Measurements from ENCODE around the gene TMEM120A. TPM values are rescaled to one million over a fixed set of nuclear protein-coding genes. Genes with fewer than 3 reads are reported as not detected.

Gene TMEM120A
- polyA plus RNA-seq, 4 donors: 26.0 to 56.8 (median 49.7) TPM

DNA sequence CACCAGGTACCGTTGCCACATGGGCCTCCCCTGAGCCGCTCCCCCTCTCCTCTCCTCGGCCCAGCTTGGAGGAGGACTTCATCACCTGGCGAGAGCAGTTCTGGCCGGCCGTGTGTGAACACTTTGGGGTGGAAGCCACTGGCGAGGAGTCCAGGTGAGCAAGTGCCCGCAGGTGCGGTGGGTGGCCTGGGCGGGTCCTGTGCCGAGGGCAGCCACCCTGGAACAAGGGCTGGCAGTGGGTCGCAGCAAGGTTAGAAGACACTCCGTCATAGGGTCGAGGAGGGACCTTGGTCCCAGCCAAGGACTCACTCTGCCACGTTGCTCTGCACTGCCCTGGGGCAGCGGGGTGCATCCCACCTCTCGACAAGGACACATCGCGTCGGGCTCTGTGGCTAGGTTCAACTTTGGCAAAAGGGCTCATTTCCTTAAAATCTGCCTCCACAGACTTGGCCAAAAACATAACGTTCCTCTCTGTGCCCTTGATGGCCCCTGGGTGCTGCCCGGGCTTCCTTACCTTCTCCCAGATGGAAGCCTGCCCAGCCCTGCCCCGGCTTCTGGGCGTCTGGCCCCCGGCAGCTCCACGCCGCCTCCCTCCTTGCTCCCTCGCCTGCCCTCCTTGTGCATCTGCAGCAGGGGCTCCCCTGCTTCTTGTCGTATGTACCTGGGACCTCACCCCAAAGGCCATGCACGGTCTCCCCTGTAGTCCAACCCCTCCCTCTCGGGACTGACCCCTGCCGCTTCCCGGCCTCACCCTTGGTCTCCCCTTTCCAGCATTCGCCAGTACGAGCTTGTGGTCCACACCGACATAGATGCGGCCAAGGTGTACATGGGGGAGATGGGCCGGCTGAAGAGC is 12.7 kb downstream of the TMEM120A start:
- no peak for DNase-seq (ENCODE audit: low read depth in 4 of 4, low spot score in 3 of 4)

GRCh38 chr7:75981203-75981452 is 13.3 kb downstream of the TMEM120A start:
- DNase-seq (ENCODE audit: low read depth in 4 of 4, low spot score in 3 of 4): no peak

DNA sequence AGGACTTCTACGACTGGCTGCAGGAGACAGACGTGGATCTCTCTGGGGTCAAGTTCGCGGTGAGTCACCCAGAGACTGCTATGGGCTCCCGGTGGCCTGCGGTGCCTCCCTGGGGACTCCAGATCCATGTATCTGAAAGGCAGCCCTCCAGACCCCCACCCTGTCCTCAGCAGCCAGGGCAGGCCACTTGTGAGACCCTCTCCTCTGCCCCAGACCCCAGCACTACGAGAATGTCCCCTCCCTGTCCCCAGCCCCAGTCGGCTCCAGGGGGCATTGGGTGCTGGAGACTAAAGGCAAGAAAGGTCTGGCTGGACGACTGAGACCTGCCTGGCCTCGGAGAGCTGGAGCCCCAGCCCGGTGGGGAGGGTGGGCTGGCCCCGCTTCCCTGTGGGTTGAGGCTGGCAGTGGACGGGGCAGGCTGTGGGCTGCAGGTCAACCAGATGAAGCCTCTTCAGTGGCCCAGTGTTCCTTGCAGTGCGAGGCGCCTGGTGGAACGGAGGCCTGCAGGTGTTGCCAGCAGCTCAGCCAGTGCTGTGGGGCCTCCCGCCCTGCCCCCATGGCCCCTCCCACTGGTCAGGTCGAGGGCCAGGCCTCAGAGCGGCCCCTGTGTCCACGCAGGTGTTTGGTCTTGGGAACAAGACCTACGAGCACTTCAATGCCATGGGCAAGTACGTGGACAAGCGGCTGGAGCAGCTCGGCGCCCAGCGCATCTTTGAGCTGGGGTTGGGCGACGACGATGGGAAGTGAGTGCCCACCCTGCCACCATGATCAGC is 13.8 kb downstream of the TMEM120A start:
- no peak for DNase-seq (ENCODE audit: low read depth in 4 of 4, low spot score in 3 of 4)

- DNase-seq (ENCODE audit: low read depth in 4 of 4, low spot score in 3 of 4): no peak
Observed at GRCh38 chr7:75979759-75980429, 14.5 kb downstream of the TMEM120A start.

DNA sequence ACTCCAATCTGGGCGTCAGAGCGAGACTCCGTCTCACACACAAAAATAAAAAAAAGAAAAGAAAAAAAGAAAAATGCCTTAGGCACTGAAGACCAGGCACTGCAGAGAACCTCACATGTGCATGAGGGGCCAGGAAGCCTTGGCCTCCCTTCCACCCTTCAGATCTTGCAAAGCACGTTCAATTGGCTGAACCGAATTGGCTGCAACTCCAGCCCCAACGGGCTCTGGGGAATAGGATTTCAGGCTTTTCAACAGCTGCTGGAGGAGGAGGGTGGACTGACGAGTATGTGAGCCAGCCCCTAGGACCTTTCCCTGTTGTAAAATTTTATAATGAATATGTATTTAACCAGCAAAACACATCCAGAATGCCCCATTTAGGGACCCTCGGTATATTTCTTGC is 16.7 kb downstream of the TMEM120A start:
- no peak for DNase-seq (ENCODE audit: low read depth in 4 of 4, low spot score in 3 of 4)

GRCh38 chr7:75971961-75972763 is 22.2 kb downstream of the TMEM120A start:
- DNase-seq (ENCODE audit: low read depth in 4 of 4, low spot score in 3 of 4): no peak

DNA sequence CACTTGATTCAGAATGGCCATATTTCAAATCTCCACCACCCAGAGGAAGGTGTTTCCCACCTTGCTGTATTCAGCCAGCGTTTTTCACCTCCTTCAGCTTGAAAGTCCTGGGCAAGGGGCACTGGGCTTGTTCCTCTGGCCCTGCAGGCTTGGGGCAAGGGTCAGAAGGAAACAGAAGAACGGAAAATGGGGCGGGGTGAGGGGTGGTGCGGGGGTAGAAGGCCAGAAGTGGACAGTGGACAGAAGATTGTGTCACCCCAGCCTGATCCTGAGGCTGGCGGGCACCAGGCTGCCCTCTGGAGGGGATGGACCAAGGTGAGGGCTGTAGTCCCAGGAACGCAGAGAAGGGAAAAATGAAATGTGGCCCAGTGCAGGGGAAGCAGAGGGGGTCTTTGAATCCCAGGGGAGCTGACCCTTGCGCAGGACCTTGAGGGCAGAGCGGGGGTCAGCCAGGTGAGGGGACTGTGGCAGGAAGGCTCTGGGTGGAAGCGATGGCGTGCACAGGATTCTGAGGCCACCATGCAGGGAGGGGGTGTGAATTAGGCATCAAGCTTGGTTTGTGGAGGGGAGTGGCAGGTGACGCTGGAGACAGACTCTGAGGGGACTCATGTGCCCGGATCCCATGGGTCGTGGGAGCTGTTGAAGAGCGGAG is 23.0 kb downstream of the TMEM120A start:
- no peak for DNase-seq (ENCODE audit: low read depth in 4 of 4, low spot score in 3 of 4)

GRCh38 chr7:75969704-75970498 is 24.5 kb downstream of the TMEM120A start:
- DNase-seq (ENCODE audit: low read depth in 4 of 4, low spot score in 3 of 4): no peak

DNA sequence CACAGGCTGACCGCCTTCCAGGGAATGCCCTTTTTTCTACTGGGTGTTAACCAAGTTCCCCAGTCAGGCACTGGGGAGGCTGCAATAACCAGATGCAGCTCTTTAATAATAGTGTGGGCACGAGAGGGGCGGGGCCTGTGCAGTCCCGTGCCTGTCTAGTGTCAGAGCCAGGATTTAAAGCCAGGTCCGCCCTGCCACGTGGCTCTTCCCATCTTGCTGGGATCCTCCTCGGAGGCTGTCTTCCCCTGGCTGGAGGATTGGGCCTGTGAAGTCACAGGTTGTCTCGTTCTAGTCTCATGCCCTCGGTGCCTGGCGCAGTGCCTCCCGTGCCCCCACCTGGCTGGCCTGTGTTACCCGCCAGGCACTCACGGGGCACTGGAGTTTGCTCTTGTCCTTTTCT is 25.2 kb downstream of the TMEM120A start:
- no peak for DNase-seq (ENCODE audit: low read depth in 4 of 4, low spot score in 3 of 4)

DNA sequence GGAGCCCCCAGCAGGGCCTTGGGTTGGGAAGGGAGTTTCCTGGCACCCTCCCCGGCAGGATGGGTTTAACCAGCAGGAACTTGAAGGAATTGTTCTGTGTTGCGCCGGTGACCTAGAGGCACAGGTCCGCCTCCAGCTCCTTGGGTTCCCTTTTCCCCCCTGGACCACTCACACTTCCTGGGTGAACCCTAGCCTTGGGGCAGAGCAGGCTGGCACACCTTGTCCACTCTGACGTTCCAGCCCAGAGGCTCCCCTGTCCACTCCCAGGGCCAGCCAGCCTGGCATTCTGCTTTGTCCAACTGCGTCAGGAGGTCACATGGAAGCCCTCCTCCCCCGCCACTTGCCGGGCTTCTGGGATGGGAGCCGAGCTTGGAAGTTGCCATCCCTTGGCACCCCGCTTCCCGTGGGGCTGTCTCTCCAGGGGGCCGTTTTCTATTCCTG is 25.8 kb downstream of the TMEM120A start:
- no peak for DNase-seq (ENCODE audit: low read depth in 4 of 4, low spot score in 3 of 4)

DNA sequence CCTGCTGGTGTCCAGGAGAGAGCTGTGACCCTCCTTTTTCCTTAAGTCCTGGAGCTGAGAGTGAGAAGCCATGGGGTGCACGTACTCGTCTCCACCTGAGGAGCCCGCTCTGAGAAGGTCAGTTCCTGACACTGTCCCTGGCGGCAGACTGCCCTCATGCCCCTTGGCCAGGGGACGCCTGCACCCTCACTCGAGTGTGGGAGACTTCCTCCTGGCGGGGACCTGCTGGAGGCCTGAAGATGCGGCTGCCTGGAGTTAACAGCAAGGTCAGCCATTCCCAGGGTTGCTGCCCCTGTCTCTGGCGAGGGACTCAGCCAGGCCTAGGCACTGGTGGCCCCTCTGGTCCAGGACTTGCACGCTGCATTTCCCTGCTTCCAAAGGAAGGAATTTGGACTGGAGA is 26.4 kb downstream of the TMEM120A start:
- DNase-seq (ENCODE audit: low read depth in 4 of 4, low spot score in 3 of 4): no peak

GRCh38 chr7:75967487-75967997 is 26.9 kb downstream of the TMEM120A start:
- DNase-seq (ENCODE audit: low read depth in 4 of 4, low spot score in 3 of 4): peak; percentile 48 to 58 (median 52)

GRCh38 chr7:75967055-75967454 is 27.3 kb downstream of the TMEM120A start:
- no peak for DNase-seq (ENCODE audit: low read depth in 4 of 4, low spot score in 3 of 4)

DNA sequence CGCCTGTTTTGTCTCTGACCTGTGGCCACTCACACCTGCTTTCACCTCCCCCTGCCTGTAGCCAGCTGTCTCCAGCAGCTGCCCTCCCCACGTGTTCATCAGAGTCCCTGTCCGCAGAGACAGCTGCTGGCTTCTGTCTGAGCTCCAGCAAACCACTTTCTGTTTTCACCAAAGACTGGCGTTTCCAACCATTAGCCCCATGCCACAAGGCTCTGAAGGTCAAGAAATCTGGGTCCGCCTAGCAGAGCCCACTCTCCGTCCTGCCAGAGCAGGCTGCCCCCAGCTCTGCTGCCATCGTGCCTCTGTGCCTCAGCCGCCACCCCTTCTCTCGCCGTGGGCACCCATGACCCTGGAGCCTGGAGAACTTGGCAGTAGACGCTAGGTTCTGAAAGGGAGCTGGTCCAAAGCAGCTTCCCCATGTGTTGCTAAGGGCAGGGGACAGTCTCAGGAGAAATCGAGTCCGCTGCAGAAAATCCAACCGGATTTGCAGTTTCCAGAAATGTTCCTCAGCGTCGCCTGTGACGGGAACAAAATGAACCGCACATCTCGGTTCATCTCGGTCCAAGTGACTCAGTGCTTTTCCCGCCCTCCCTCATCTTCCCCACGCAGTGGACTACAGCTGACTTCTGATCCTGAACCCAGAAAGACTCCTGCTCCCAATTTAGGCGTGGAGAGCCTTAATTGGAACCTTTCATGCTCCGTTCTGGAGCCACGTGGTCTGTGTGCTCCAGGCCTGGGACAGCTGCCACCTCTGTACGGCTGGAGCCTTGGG is 28.0 kb downstream of the TMEM120A start:
- no peak for DNase-seq (ENCODE audit: low read depth in 4 of 4, low spot score in 3 of 4)

DNA sequence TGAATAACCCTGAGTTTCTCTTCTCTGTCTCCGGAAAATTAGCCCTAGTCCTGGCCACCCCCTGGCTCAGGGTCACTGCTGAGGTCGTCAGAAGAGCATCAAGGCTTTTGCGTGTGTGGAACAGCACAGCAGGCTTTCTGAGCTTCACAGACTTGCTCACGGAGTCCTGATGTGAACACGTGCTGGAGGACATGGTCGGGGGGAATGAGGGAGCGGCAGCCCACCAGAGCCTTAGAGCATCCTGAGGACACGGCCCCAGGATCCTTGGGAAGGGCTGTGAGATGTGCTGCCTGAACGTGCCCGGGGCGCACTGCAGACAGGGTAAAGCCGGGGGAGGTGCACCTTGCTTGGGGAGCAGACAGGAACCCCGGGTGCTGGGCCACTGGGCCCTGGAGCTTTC is 28.8 kb downstream of the TMEM120A start:
- DNase-seq (ENCODE audit: low read depth in 4 of 4, low spot score in 3 of 4): no peak

DNA sequence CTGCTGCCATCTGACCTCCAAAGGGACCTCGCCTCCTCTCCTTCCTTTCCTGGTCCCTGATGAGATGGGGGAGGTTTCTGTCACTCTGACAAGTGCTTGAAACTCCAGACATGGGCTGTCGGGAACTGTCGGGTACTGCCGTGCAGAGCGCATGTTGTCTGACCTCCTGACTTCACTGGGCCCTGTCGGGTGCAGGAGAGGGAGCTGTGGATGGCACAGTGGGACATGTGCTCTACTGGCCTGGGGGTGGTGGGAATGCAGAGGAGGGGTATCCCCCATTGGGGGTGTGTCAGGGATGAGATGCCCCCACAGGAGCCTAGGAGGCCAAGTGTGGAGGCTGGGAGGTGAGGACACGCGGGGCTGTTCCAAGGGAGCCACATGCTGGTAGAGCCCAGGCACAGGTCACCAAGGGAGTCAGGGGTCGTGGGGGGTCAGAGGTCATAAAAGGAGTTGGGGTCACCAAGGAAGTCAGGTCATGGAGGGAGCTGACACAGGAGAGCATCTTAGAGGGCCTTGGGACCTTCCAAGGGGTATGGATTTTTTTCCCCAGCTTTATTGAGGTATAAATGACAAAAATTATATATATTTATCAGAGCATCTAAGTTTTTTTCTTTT is 30.9 kb downstream of the TMEM120A start:
- no peak for DNase-seq (ENCODE audit: low read depth in 4 of 4, low spot score in 3 of 4)

DNA sequence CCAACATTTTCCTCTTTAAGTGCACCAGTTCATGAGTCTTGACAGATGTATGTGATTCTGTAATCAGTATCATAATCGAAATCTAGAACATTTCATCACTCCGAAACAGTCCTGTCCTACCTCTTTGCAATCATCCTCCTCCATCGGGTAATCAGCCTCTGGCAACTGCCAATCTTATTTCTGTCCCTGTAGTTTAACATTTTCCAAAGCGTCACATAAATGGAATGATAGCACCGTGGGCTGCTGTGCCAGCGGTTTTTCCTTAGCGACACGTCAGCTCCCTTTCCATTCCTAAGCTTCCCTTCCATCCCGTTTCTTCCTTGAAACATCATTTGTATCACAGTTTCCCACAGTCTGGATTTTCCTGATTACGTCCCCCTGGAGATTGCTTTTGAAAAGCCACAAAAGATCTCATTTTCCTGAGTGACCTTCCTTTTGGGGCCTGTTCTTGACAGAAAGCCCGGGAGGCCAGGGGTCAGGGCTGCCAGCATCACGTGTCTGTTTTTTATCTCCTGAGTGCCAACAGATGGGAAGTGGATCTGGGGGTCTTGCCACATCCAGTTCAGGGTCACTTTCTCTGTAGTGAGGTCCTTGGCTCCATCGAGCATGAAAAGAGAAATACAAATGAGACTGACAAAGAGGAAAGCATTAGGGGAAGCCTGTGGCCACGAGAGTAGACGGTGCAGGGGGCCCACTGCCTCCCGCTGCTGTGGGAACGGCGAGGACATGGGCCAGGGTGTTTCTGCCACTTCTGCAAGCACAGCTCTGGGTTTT is 31.6 kb downstream of the TMEM120A start:
- DNase-seq (ENCODE audit: low read depth in 4 of 4, low spot score in 3 of 4): no peak
